GM18499 (cell line): ENCODE measurements around the gene PSG3.
"Not testable (repeated sequence)": the region's sequence is repeated elsewhere in the genome, so short reads cannot be mapped to it uniquely, and the experiment has no call there.

ENCODE experiments used
- ATAC-seq: cut with Tn5 transposase; IDR thresholded peaks from one replicate; pipeline ENCODE4 v1.9.1; 2021; ENCODE audit warnings: moderate number of reproducible peaks; ENCODE audit not compliant: insufficient read depth, unreplicated experiment

The PSG3 gene

DNA sequence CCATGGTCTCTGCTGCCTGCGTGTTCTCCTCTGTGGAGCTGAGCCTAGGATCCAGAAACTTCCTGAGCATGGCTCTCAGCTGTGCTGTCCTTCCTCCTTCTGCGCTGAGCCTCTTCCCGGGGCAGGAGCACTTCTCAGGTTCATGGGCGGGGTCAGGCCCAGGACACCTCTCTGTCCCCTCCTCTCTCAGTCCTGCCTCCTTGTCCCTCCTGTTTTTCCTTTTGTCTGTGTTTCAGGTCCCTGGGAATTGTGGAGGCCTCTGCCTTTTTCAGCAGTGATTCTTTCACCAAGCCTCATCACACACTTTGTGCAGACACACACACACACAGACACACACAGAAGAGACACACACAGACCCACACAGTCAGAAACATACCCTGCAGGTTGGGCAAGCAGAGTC, at the start of gene PSG3:
TSS of gene PSG3 (minus strand) at position 101 of the 400 bp plus-strand sequence. CDS start at position 4, 97 bp downstream.
- ATAC-seq: not testable (repeated sequence)

- not testable (repeated sequence) for ATAC-seq
These were observed 48.5 kb upstream of the PSG3 start for GRCh38 chr19:42788766-42789165.

GRCh38 chr19:42787766-42788165, 47.5 kb upstream of the PSG3 start:
- ATAC-seq: not testable (repeated sequence)

- not testable (repeated sequence) for ATAC-seq
These were observed 36.7 kb upstream of the PSG3 start for GRCh38 chr19:42776750-42777612.

GRCh38 chr19:42774510-42775158, 34.4 kb upstream of the PSG3 start:
- not testable (repeated sequence) for ATAC-seq

DNA sequence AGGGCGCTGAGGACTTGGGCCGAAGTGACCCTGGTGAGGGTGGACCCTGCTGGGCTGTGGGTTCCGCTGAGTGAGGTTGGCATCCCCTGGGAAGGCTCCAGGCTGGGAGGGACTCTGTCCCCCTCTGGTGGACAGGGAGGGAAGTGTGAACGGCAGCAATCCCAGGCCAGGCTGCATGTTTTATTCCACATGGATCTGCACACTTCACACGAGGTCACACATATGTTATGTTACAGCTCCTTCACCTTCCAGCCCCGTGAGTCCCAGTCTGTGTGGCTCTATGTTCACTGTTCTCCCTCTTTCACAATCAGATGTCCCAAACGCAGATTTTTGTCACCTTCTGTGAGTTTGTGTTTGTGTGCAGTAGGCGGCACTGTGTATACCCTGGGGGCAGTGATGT, 27.0 kb upstream of the PSG3 start:
- not testable (repeated sequence) for ATAC-seq

DNA sequence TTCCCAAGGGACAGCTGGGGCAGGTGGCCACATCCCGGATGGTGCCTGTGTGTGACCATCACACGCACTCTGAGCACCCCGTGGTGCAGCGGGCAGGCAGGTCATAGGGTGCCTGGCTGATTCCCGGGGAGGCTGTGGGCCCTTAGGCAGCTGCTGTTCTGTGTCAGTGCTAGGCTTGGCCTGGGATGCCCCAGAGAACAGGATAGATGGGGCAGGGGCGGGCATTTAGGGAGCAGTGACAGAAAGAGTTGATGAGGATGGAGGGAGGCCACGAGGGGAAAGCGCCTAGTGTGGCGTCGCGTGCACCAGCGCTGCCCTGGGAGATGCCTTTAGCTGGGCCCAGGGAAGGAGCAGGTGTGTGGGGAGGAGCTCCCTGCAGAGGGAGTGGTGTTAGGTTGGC, 26.6 kb upstream of the PSG3 start:
- not testable (repeated sequence) for ATAC-seq

DNA sequence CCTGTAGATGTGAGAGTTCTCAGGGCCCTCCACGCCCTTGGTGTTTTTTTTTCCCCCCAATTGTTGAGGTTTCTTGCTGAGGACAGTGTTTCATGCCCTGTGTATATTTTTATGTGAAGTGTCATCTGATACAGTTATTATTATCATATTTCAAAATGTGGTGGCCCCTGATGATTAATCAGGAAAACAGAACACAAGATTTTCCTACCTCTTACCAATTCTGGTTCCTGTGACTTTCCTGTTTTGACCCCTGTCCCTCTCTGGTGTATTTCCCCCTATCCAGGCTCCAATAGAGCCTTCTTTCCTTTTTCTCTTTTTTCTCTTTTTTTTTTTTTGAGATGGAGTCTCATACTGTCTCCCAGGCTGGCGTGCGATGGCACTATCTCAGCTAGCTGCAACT, 24.6 kb upstream of the PSG3 start:
- ATAC-seq: no peak

DNA sequence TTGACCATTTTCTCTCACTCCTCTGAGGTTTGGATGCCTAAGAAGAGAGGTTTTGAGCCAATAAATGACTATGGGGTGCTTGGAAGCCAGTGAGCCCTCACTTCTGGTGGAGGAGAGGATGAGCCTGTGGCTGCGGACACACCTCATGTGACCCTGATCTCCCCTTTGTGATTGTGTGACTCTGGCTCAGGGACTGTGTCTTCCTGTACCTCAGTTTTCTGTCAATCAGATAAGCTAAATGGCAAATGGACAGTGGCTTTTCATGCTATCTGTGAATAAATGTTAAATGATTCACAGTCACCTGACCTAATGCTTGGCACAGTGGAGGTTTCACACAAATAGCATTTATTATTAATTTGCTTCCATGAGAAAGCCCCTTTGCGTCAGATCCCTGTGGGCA, 22.5 kb upstream of the PSG3 start:
- ATAC-seq: no peak

GRCh38 chr19:42761924-42762295, 21.6 kb upstream of the PSG3 start:
- ATAC-seq: not testable (repeated sequence)

DNA sequence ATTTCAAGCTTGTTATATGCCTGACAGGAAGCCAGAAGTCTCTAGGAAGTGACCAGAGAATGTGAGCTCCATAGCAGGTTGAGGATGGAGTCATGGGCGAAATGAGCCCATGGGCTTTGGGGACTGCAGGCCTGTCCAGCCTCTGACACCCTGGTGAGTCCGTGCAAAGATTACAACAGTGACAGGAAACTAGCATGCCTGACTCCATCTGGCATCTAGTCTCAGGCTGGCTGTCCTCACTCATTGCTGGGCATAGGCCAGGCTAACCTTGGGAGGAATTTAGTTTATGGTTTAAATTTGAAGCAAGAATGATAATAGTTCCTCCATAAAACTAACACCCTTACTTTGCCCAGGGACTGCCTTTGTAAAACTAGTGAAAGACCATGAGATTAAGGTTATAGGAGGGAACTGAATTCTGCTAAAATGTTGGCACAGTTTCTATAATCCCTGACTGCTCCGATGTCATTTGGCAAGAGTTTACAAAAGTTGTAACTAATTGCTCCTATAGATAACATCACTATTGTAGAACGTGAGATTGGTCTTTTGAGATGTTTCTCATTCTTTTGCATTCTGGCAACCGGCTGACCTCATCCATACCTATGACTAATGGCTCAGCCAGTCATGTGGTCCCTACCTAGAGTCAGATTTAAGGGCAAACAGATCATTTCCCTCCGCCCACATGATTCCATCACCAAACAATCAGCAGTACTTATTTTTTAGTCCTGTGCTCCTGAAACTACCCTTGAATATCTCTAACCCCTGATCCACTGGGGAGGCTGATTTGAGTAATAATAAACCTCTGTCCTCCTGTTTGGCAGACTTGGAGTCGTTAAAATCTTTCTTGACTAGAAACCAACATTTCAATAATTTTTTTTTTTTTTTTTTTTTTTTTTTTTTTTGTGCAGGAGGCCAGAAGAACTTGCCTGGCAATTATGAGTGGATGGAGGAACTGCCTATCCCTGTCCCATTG, 21.0 kb upstream of the PSG3 start:
- not testable (repeated sequence) for ATAC-seq

GRCh38 chr19:42758667-42759066, 18.4 kb upstream of the PSG3 start:
- not testable (repeated sequence) for ATAC-seq

GRCh38 chr19:42752246-42752645, 12.0 kb upstream of the PSG3 start:
- not testable (repeated sequence) for ATAC-seq

DNA sequence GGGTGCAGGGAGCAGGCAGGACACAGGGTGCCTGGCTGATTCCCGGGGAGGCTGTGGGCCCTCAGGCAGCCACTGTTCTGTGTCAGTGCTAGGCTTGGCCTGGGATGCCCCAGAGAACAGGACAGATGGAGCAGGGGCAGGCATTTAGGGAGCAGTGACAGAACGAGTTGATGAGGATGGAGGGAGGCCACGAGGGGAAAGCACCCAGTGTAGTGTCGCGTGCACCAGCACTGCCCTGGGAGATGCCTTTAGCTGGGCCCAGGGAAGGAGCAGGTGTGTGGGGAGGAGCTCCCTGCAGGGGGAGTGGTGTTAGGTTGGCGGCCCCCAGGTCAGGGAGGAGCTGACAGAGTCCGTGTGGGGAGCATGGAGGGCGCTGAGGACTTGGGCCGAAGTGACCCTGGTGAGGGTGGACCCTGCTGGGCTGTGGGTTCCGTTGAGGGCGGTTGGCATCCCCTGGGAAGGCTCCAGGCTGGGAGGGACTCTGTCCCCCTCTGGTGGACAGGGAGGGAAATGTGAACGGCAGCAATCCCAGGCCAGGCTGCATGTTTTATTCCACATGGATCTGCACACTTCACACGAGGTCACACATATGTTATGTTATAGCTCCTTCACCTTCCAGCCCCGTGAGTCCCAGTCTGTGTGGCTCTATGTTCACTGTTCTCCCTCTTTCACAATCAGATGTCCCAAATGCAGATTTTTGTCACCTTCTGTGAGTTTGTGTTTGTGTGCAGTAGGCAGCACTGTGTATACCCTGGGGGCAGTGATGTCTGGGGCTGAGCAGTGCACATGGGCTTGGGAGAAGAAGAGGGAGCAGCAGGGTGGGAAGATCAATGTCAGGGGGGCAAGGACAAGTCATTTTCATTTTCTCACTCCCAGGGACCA, 1.7 kb upstream of the PSG3 start:
- not testable (repeated sequence) for ATAC-seq

DNA sequence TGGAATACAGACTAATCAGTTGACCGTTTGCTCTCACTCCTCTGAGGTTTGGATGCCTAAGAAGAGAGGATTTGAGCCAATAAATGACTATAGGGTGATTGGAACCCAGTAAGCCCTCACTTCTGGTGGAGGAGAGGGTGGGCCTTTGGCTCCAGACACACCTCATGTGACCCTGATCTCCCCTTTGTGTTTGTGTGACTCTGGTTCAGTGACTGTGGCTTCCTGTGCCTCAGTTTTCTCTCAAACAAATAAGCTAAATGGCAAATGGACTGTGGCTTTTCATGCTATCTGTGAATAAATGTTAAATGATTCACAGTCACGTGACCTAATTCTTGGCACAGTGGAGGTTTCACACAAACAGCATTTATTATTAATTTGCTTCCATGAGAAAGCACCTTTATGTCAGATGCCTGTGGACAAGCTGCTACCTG, 2.7 kb downstream of the PSG3 start:
- ATAC-seq: not testable (repeated sequence)

DNA sequence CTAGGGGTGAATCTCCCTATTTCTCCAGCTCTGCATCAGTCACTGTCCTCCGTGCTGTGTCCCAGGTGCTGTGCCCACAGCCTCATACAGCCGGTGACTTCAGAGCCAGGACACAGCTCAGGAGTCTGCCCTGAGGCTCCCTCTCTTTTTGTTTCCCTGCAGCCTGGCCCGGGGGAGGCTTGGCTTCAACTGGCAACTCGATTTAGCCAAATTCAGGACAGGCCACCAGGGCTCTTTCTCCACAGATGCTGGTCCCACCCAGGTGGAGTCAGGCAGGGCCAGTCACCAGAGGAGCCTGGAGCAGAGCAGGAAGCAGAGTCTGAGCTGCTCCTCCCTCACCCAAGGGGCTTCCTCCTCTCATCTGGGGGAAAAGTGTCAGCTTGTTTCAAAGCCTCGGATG, 11.9 kb downstream of the PSG3 start:
- ATAC-seq: not testable (repeated sequence)

- not testable (repeated sequence) for ATAC-seq
These were observed 26.3 kb downstream of the PSG3 start for GRCh38 chr19:42714000-42714399.

DNA sequence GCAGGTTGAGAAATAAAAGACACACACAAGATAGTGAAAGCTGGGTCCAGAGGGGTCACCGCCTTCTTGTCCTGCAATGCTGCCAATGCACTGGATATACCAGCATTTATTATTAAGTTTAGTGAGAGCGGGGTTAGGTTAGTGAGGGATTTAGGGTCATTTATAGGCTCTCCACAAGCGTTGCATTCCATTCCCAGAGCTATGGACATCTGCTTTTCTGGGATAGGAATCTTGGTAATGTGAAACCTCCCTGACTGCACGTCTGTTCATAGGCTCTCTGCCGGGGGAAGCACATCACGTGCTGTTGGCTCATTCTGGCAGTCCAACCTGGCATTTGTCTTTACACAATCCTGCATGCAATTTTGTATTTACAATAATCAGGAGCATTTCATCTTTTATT, 27.5 kb downstream of the PSG3 start:
- ATAC-seq: not testable (repeated sequence)

DNA sequence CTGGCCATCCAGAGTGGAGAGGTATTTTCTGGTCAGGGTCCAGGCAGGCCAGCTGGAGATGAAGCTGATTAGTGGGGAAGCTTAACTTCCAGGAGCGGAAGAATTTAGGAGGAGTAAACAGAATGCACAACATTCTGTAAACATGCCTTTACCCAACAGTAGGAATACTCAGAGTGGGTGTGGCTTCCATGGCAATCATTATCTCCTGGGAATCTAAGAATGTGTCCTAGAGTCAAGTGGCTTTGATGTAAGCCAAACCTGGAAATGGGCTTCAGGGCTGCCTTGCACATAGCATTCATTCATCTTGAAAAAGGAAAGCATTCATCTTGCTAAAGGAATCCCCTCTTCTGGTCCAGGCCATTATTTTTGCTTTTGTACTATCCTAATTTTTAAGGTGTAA, 29.3 kb downstream of the PSG3 start:
- ATAC-seq: not testable (repeated sequence)
